Uterus (tissue), 4 donors: ENCODE data around the gene GSG1L2. TPM values are rescaled to one million over a fixed set of nuclear protein-coding genes. Genes with fewer than 3 reads are reported as not detected.

Source experiments
- DNase-seq, 2 donors: peaks; one replicate each; pipeline ENCODE4 v3.0.0-alpha.2; 2019 to 2020
- H3K27ac ChIP-seq, 2 donors: fragments of 200-600 bp; sonication (generic); 1 replicate in 1 of 2; 2 replicates in 1 of 2; pipeline ENCODE4 v1.5.1; 2016 to 2018
- H3K27me3 ChIP-seq, 2 donors: fragments of 200-600 bp; sonication (generic); one replicate each; pipeline ENCODE4 v1.5.1; 2018 to 2019; ENCODE audit warnings: control low read depth in 1 of 2
- H3K36me3 ChIP-seq, 2 donors: fragments of 200-600 bp; sonication (generic); one replicate each; pipeline ENCODE4 v1.5.1; 2019; ENCODE audit warnings: control low read depth in 1 of 2
- H3K4me1 ChIP-seq, 2 donors: fragments of 200-600 bp; sonication (generic); one replicate each; pipeline ENCODE4 v1.5.1; 2018 to 2019; ENCODE audit warnings: control low read depth in 1 of 2
- H3K4me3 ChIP-seq, 2 donors: fragments of 200-600 bp; sonication (generic); 1 replicate in 1 of 2; 2 replicates in 1 of 2; pipeline ENCODE4 v1.5.1; 2018 to 2019; ENCODE audit warnings: mild to moderate bottlenecking in 1 of 2
- H3K9me3 ChIP-seq, 2 donors: fragments of 200-600 bp; sonication (generic); one replicate each; pipeline ENCODE4 v1.5.1; 2019; ENCODE audit warnings: control low read depth in 1 of 2
- CTCF ChIP-seq, 4 experiments: fragments of 200-600 bp in 2 of 4; fragments of 450-650 bp in 2 of 4; sonication (generic) in 2 of 4; IDR thresholded peaks; one replicate each; pipeline ENCODE4 v1.5.1; 2016 to 2019; ENCODE audit warnings: antibody characterized with exemption in 4 of 4, mild to moderate bottlenecking in 2 of 4, moderate library complexity in 1 of 4
- POLR2A ChIP-seq, 2 donors: fragments of 450-650 bp; IDR thresholded peaks; one replicate each; pipeline ENCODE4 v1.6.1; 2016; ENCODE audit warnings: antibody characterized with exemption in 2 of 2, mild to moderate bottlenecking in 1 of 2, moderate library complexity in 1 of 2
- intact Hi-C: fragments of 100-400 bp; cut with DNase I; formaldehyde crosslinking; loops from one replicate; pipeline ENCODE4 v1.15.1; 2023; ENCODE audit warnings: low total_unique reads
- total RNA-seq, 4 donors: library from RNA; depleted of rRNA in 3 of 4; stranded (reverse); fragments of >200 nt in 3 of 4; gene quantifications; one replicate each; pipeline versions ENCODE4 v1.1.0 to v1.2.4, GENCODE V29; 2014 to 2023
- donor health status: DM: yes; HTN: yes; CAD: no.

The GSG1L2 gene
- total RNA-seq, 4 donors from 2014 or later = not detected

GRCh38 chr17:9828296-9829295 is 6.7 kb upstream of the GSG1L2 start:
- intact Hi-C loops = no loop called here
- Histone ChIP-seq H3K4me3 (no peak overlapping the region), H3K27ac (peak overlapping the region; percentile 63 to 83), H3K9me3 (no peaks in the 10 kb centered on the region), H3K36me3 (no peaks in the 10 kb centered on the region), H3K27me3 (no peaks in the 10 kb centered on the region), H3K4me1 (peaks cover 0 to 10% of the 10 kb centered on the region in 2 donors)
- DNase-seq = peak in 1 of 2 donors; percentile 35
- TF ChIP-seq POLR2A (IDR thresholded peaks at IDR 0.05) (no peak), CTCF (IDR thresholded peaks at IDR 0.05) (no peak)

- Histone ChIP-seq H3K9me3 (no peaks in the 10 kb centered on the region), H3K36me3 (no peaks in the 10 kb centered on the region), H3K27me3 (no peaks in the 10 kb centered on the region), H3K4me1 (peaks cover 0 to 6% of the 10 kb centered on the region in 2 donors), H3K27ac (no peak within 1 kb of the TSS), H3K4me3 (no peak within 1 kb of the TSS)
- no peak for DNase-seq
- TF ChIP-seq CTCF (IDR thresholded peaks at IDR 0.05) (no peak), POLR2A (IDR thresholded peaks at IDR 0.05) (no peak)
- intact Hi-C loops = no loop called here
Observed at GRCh38 chr17:9825641-9826150, 3.8 kb upstream of the GSG1L2 start, which contains the start of gene GLP2R. Gene GLP2R, plus strand, starts transcription at chr17:9825924. Its CDS starts 140 bp downstream, at chr17:9826064.

GRCh38 chr17:9824797-9825338 is 3.0 kb upstream of the GSG1L2 start:
- Histone ChIP-seq H3K4me1 (peaks cover 0 to 6% of the 10 kb centered on the region in 2 donors), H3K27me3 (no peaks in the 10 kb centered on the region), H3K4me3 (no peak overlapping the region), H3K9me3 (no peaks in the 10 kb centered on the region), H3K27ac (no peak overlapping the region), H3K36me3 (no peaks in the 10 kb centered on the region)
- intact Hi-C loops = no loop called here
- TF ChIP-seq POLR2A (IDR thresholded peaks at IDR 0.05) (no peak), CTCF (IDR thresholded peaks at IDR 0.05) (no peak)
- DNase-seq = no peak

- Histone ChIP-seq H3K9me3 (no peaks in the 10 kb centered on the region), H3K36me3 (no peaks in the 10 kb centered on the region), H3K4me1 (peaks cover 0 to 5% of the 10 kb centered on the region in 2 donors), H3K4me3 (no peak overlapping the region), H3K27ac (no peak overlapping the region), H3K27me3 (no peaks in the 10 kb centered on the region)
- intact Hi-C loops = no loop called here
- DNase-seq = no peak
- TF ChIP-seq CTCF (IDR thresholded peaks at IDR 0.05) (no peak), POLR2A (IDR thresholded peaks at IDR 0.05) (no peak)
Observed at GRCh38 chr17:9824094-9824493, 2.2 kb upstream of the GSG1L2 start.

- Histone ChIP-seq H3K27ac (no peak overlapping the region), H3K9me3 (no peaks in the 10 kb centered on the region), H3K4me1 (no peaks in the 10 kb centered on the region), H3K36me3 (no peaks in the 10 kb centered on the region), H3K27me3 (no peaks in the 10 kb centered on the region), H3K4me3 (no peak overlapping the region)
- DNase-seq = no peak
- TF ChIP-seq POLR2A (IDR thresholded peaks at IDR 0.05) (no peak), CTCF (IDR thresholded peaks at IDR 0.05) (no peak)
- intact Hi-C loops = no loop called here
Observed at GRCh38 chr17:9820448-9820847, 1.4 kb downstream of the GSG1L2 start.
